A673 (cell line): ENCODE measurements around the gene KRT2. TPM values are rescaled to one million over a fixed set of nuclear protein-coding genes. Genes with fewer than 3 reads are reported as not detected.

Source experiments
- BruUV-seq: library from RNA; stranded (reverse); fragments of 400-500 nt; replicated peaks from 2 replicates; lab custom pipeline; 2021; lab: Mats Ljungman, UMichigan
- CTCF ChIA-PET: fragments of 300-600 bp; sonication (Branson Sonifier 250); formaldehyde crosslinking; loops from one replicate; lab custom pipeline; 2022; ENCODE audit warnings: antibody characterized with exemption; lab: Charles Lee
- POLR2A ChIA-PET: fragments of 300-600 bp; sonication (Branson Sonifier 250); formaldehyde crosslinking; loops from one replicate; lab custom pipeline; 2022; ENCODE audit warnings: antibody characterized with exemption; ENCODE audit not compliant: low non-redundant PET; lab: Charles Lee
- DNase-seq: peaks from one replicate; pipeline ENCODE4 v3.0.0-alpha.2; 2015; ENCODE audit warnings: low spot score
- H3K27ac ChIP-seq: fragments of 200-600 bp; sonication (generic); 2 replicates; pipeline ENCODE4 v1.5.1; 2016; ENCODE audit warnings: mixed run types, low read depth, mild to moderate bottlenecking, mixed read lengths, antibody characterized with exemption, low read length; ENCODE audit not compliant: poor library complexity, severe bottlenecking
- H3K27me3 ChIP-seq: fragments of 200-600 bp; sonication (generic); replicated peaks from 2 replicates; pipeline ENCODE4 v1.6.1; 2017; ENCODE audit warnings: mixed run types, low read depth, mild to moderate bottlenecking, mixed read lengths, antibody characterized with exemption, low read length; ENCODE audit not compliant: insufficient read depth, poor library complexity
- H3K36me3 ChIP-seq: fragments of 200-600 bp; sonication (generic); 2 replicates; pipeline ENCODE4 v1.6.1; 2016; ENCODE audit warnings: mixed run types, mild to moderate bottlenecking, mixed read lengths, antibody characterized with exemption, low read length; ENCODE audit not compliant: insufficient read depth, poor library complexity, severe bottlenecking
- H3K4me1 ChIP-seq: fragments of 200-600 bp; sonication (generic); 2 replicates; pipeline ENCODE4 v1.6.1; 2017; ENCODE audit warnings: mixed run types, mild to moderate bottlenecking, mixed read lengths, antibody characterized with exemption, low read length; ENCODE audit not compliant: insufficient read depth, poor library complexity, severe bottlenecking
- H3K4me3 ChIP-seq: fragments of 200-600 bp; sonication (generic); 2 replicates; pipeline ENCODE4 v1.5.1; 2016; ENCODE audit warnings: low read depth, mixed run types, mild to moderate bottlenecking, mixed read lengths, low read length; ENCODE audit not compliant: poor library complexity, severe bottlenecking
- H3K9me3 ChIP-seq: fragments of 200-600 bp; sonication (generic); 2 replicates; pipeline ENCODE4 v1.6.1; 2016; ENCODE audit warnings: mixed run types, low read depth, mild to moderate bottlenecking, mixed read lengths, antibody characterized with exemption, low read length; ENCODE audit not compliant: poor library complexity, severe bottlenecking
- CTCF ChIP-seq: fragments of 300-800, 200-600 bp; sonication (generic); conservative IDR thresholded peaks from 2 replicates; pipeline ENCODE4 v1.5.1; 2017; ENCODE audit warnings: low read depth, mild to moderate bottlenecking, antibody characterized with exemption, low read length, moderate library complexity, mixed read lengths
- EZH2 ChIP-seq: fragments of 200-600 bp; sonication (generic); IDR thresholded peaks from 2 replicates; pipeline ENCODE4 v1.6.1; 2017; ENCODE audit warnings: borderline replicate concordance, low read depth, mild to moderate bottlenecking, mixed read lengths, antibody characterized with exemption, low read length; ENCODE audit not compliant: poor library complexity, severe bottlenecking
- intact Hi-C: fragments of 100-400 bp; cut with micrococcal nuclease; formaldehyde crosslinking; loops from one replicate; pipeline ENCODE4 v1.10.0; 2022; ENCODE audit not compliant: unreplicated experiment
- total RNA-seq: library from RNA; stranded (reverse); gene quantifications from 2 replicates; pipeline ENCODE4 v1.2.3, GENCODE V29; 2021

The KRT2 gene
- total RNA-seq, 1 experiment from 2014 or later = not detected

- intact Hi-C loops = no loop called here
- no peaks in the 10 kb centered on the region for H3K27me3 ChIP-seq
- no peak for DNase-seq
Measured at GRCh38 chr12:52613384-52614030, 38.5 kb downstream of the KRT2 start.

GRCh38 chr12:52612431-52613383 lies 39.3 kb downstream of the KRT2 start:
- ChIA-PET POLR2A (no interaction called here), CTCF (no interaction called here)
- intact Hi-C loops = no loop called here
- H3K27me3 ChIP-seq = no peaks in the 10 kb centered on the region
- H3K36me3 ChIP-seq = no peaks in the 10 kb centered on the region
- no TSS peak for BruUV-seq
- no peak overlapping the region for H3K4me3 ChIP-seq
- peaks cover 10% of the 10 kb centered on the region for H3K4me1 ChIP-seq
- DNase-seq = no peak
- H3K9me3 ChIP-seq = no peaks in the 10 kb centered on the region
- H3K27ac ChIP-seq = no peak overlapping the region
- TF ChIP-seq EZH2 (no peak), CTCF (no peak)

More at GRCh38 chr12:52613384-52614030, 38.5 kb downstream of the KRT2 start:
- H3K27ac ChIP-seq = no peak overlapping the region
- BruUV-seq = no TSS peak
- no peak overlapping the region for H3K4me3 ChIP-seq
- no peaks in the 10 kb centered on the region for H3K9me3 ChIP-seq
- ChIA-PET POLR2A (no interaction called here), CTCF (no interaction called here)
- no peak for TF ChIP-seq EZH2
- TF ChIP-seq CTCF = no peak
- H3K4me1 ChIP-seq = peaks cover 10% of the 10 kb centered on the region
- H3K36me3 ChIP-seq = no peaks in the 10 kb centered on the region

GRCh38 chr12:52611080-52611468 lies 40.9 kb downstream of the KRT2 start:
- no peak overlapping the region for H3K27ac ChIP-seq
- H3K9me3 ChIP-seq = no peaks in the 10 kb centered on the region
- CTCF ChIA-PET = interaction anchor here (0.6 kb wide), 1 partner anchor 286 kb away, joined by 3 read pairs; no protein-coding TSS in a partner anchor
- no peak for DNase-seq
- intact Hi-C loops = no loop called here
- no peak for TF ChIP-seq EZH2
- POLR2A ChIA-PET = no interaction called here
- H3K36me3 ChIP-seq = no peaks in the 10 kb centered on the region
- BruUV-seq = no TSS peak
- H3K4me1 ChIP-seq = peaks cover 12% of the 10 kb centered on the region
- no peaks in the 10 kb centered on the region for H3K27me3 ChIP-seq
- no peak overlapping the region for H3K4me3 ChIP-seq
